Activated CD4-positive, alpha-beta T cell treated with anti-CD3 and anti-CD28 coated beads, Interleukin-2, Interleukin-6, amounts not matched to agents 100 ng/mL and 50 ng/mL, durations not matched to agents 16 hours and 8 hours (primary cell): ENCODE results near the gene DOC2B.
"Not testable (repeated sequence)": the region's sequence is repeated elsewhere in the genome, so short reads cannot be mapped to it uniquely, and the experiment has no call there.

Experiments
- DNase-seq: peaks from one replicate; pipeline ENCODE4 v3.0.0-alpha.2; 2020

Gene DOC2B

GRCh38 chr17:142876-143784 is 38.3 kb downstream of the DOC2B start:
- no peak for DNase-seq

- DNase-seq: peak; percentile 42
These were observed 39.3 kb downstream of the DOC2B start for GRCh38 chr17:142102-142661.

- not testable (repeated sequence) for DNase-seq
These were observed 41.8 kb downstream of the DOC2B start for GRCh38 chr17:139401-140205.

- DNase-seq: not testable (repeated sequence)
These were observed 44.2 kb downstream of the DOC2B start, which contains the start of gene SCGB1C2 for GRCh38 chr17:137166-137807. Gene SCGB1C2, plus strand, starts transcription at chr17:137569. Its CDS starts 22 bp downstream, at chr17:137591.

- peak; percentile 76 for DNase-seq
These were observed 44.9 kb downstream of the DOC2B start for GRCh38 chr17:136531-136930.

GRCh38 chr17:135895-136294 is 45.6 kb downstream of the DOC2B start:
- not testable (repeated sequence) for DNase-seq

- DNase-seq: not testable (repeated sequence)
These were observed 46.4 kb downstream of the DOC2B start for GRCh38 chr17:135022-135421.

- peak; percentile 58 for DNase-seq
These were observed 47.1 kb downstream of the DOC2B start for GRCh38 chr17:134332-134785.

- DNase-seq: not testable (repeated sequence)
These were observed 47.5 kb downstream of the DOC2B start for GRCh38 chr17:133932-134331.

GRCh38 chr17:118339-118917 is 63.0 kb downstream of the DOC2B start:
- DNase-seq: peak; percentile 73

GRCh38 chr17:113111-113510 is 68.3 kb downstream of the DOC2B start:
- DNase-seq: not testable (repeated sequence)
